Stimulated activated CD8-positive, alpha-beta memory T cell treated with anti-CD3 and anti-CD28 coated beads, Interleukin-4, amount 100 ng/mL, for 48 hours (primary cell): Measurements from ENCODE around the gene MRE11.
"Not testable (repeated sequence)": the region's sequence is repeated elsewhere in the genome, so short reads cannot be mapped to it uniquely, and the experiment has no call there.

ENCODE experiments used
- DNase-seq: peaks from one replicate; pipeline ENCODE4 v3.0.0-alpha.2; 2020

The MRE11 gene

GRCh38 chr11:94418123-94418765, 75.4 kb downstream of the MRE11 start:
- no peak for DNase-seq

GRCh38 chr11:94417386-94417987, 76.2 kb downstream of the MRE11 start:
- no peak for DNase-seq

GRCh38 chr11:94405062-94405833, 88.4 kb downstream of the MRE11 start:
- DNase-seq: no peak

DNA sequence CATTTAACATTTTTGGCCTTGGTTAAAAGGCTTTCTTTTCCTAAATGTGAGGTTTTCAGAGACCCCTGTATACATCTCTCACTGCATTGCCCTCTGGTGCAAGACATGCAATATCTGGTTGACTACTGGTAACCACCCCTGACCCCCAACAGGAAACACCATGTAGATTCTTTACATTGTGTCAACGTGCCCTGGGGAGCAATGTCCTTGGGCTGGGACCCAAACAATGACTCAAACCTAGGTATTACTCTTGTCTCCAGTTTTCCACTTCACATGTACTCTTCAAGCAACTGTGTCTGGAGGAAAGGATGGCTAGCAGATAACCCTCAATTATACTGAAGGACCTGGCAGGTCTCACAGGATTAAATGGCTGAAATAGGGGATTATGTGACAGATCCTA, 91.3 kb downstream of the MRE11 start:
- DNase-seq: no peak

- no peak for DNase-seq
Measured at GRCh38 chr11:94401773-94402265, 91.8 kb downstream of the MRE11 start.

DNA sequence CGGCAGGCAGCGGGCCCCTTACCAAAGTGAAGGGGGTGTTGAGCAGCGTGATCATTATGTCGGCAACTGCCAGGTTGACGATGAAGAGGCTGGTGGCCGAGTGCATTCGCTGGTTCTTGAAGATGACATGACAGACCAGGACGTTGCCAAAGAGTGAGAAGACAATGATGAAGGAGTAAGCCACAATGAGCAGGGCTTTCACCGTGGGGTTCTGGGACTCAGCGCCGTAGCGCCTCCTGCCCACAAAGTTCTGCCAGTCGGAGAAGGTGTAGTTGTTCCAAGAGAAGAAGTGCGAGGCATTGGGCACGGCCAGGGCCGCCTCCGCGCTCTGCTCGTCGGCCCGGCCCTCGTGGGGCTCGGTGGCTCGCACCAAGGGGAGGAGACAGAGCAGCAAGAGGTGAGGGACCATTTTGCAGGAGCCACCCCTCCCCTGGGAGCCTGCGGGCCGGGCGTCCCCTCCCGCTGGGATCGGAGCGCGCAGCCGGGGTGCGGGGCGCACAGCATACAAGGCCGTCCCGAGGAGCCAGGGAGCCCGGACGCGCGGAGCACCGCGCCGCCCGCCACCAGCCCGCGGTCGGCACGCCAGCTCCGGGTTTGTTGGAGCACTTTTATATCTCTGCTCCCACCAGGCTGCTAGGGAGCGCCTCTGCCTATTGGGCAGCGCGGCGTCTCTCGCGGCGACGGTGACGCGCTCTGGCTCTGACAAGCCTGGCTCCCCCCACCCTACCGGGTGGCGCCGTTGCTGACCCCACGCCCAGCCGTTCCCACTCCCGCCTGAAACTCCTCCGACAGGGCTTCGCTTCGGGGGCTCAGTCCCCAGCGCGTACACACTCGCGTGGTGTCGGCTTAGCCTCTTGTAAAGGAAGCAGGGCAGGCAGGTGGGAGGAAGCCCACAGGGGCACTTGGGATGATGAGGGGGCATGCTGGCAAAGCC, 92.5 kb downstream of the MRE11 start, which contains the start of gene GPR83:
TSS of gene GPR83 (minus strand) at position 581 of the 934 bp plus-strand sequence. CDS start at position 409, 172 bp downstream.
- DNase-seq: no peak

DNA sequence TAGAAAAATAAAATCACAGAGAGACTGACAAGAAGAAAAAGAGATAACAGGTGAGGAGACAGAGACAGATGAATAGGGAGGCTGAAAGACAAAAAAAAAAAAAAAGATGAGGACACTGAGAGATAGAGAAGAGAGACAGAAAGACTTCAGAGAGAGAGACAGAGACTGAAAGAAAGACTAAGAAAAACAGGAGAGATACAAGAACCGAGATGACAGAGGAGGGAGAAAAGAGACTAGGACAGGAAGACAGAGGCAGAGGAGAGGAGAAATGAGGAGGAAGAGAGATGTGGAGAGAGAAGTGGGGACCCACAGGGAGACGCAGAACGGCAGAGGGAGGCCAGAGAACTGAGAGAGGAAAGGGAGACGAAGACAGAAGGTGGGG, 93.2 kb downstream of the MRE11 start:
- DNase-seq: no peak

- no peak for DNase-seq
Measured at GRCh38 chr11:94400050-94400449, 93.6 kb downstream of the MRE11 start.

GRCh38 chr11:94398101-94398500, 95.5 kb downstream of the MRE11 start:
- DNase-seq: no peak

GRCh38 chr11:94396282-94396681, 97.4 kb downstream of the MRE11 start:
- DNase-seq: no peak

GRCh38 chr11:94391937-94392336, 101.7 kb downstream of the MRE11 start:
- DNase-seq: not testable (repeated sequence)

- no peak for DNase-seq
Measured at GRCh38 chr11:94379613-94380012, 114.0 kb downstream of the MRE11 start.

DNA sequence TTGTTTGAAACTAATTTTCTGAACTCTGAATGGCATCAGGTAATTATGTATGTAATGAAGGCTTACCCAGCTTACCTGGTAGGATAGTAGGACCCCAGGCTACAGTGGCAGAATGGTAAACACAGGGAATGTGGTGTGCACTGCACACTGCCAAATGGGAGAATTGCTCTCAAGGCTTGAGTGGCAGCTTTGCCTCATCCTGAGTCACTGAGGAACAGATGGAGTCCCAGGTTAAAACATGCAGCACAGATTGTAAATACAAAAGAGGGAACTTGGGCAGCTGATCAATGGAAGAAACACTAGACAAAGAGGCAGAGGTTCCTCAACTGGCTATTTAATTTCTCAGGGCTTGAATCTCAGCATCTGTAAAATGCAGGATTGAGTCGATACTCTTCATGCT, 116.8 kb downstream of the MRE11 start:
- DNase-seq: no peak

DNA sequence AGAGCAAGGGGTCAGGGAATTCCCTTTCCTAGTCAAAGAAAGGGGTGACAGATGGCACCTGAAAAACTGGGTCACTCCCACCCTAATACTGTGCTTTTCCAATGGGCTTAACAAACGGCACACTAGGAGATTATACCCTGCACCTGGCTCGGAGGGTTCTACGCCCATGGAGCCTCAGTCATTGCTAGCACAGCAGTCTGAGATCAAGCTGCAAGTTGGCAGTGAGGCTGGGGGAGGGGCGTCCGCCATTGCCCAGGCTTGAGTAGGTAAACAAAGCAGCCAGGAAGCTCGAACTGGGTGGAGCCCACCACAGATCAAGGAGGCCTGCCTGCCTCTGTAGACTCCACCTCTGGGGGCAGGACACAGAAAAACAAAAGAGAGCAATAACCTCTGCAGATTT, 123.1 kb downstream of the MRE11 start:
- DNase-seq: not testable (repeated sequence)
